NT2/D1 (cell line): ENCODE measurements around the gene CAMTA2.
"Not testable (repeated sequence)": the region's sequence is repeated elsewhere in the genome, so short reads cannot be mapped to it uniquely, and the experiment has no call there.

Source experiments
- DNase-seq: peaks from one replicate; pipeline ENCODE4 v3.0.0-alpha.2; 2011; ENCODE audit warnings: low read depth, low spot score
- H3K27me3 ChIP-seq: 2 replicates; pipeline ENCODE4 v1.6.0; 2011; ENCODE audit warnings: mild to moderate bottlenecking; ENCODE audit not compliant: insufficient read length, insufficient read depth
- H3K36me3 ChIP-seq: 2 replicates; pipeline ENCODE4 v1.6.1; 2011; ENCODE audit warnings: mild to moderate bottlenecking, low read length, mixed read lengths; ENCODE audit not compliant: insufficient read depth, insufficient read length
- H3K4me1 ChIP-seq: 2 replicates; pipeline ENCODE4 v1.5.1; 2011; ENCODE audit not compliant: insufficient read depth, insufficient read length
- H3K4me3 ChIP-seq: 2 replicates; pipeline ENCODE4 v1.5.1; 2011; ENCODE audit warnings: low read depth; ENCODE audit not compliant: insufficient read length
- H3K9ac ChIP-seq: 2 replicates; pipeline ENCODE4 v1.6.0; 2011; ENCODE audit warnings: low read depth; ENCODE audit not compliant: insufficient read length
- H3K9me3 ChIP-seq: 2 replicates; pipeline ENCODE4 v1.5.1; 2011; ENCODE audit warnings: mild to moderate bottlenecking, low read length; ENCODE audit not compliant: insufficient read depth
- SUZ12 ChIP-seq: IDR thresholded peaks from 2 replicates; pipeline ENCODE4 v1.6.1; 2011; ENCODE audit not compliant: insufficient read length, insufficient read depth; ENCODE audit errors: extremely low read depth
- YY1 ChIP-seq: IDR thresholded peaks from 2 replicates; pipeline ENCODE4 v1.6.1; 2011; ENCODE audit not compliant: insufficient read length, insufficient read depth
- ZNF274 ChIP-seq: IDR thresholded peaks from 2 replicates; pipeline ENCODE4 v1.6.1; 2011; ENCODE audit warnings: mild to moderate bottlenecking, low read depth, low read length

Gene CAMTA2

DNA sequence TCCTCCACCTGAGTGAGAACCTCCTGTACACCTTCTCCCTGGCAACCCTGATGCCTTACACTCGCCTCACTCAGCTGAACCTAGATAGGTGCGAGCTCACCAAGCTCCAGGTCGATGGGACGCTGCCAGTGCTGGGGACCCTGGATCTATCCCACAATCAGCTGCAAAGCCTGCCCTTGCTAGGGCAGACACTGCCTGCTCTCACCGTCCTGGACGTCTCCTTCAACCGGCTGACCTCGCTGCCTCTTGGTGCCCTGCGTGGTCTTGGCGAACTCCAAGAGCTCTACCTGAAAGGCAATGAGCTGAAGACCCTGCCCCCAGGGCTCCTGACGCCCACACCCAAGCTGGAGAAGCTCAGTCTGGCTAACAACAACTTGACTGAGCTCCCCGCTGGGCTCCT lies 54.7 kb downstream of the CAMTA2 start:
- Histone ChIP-seq H3K27me3 (no peaks in the 10 kb centered on the region), H3K4me1 (peaks cover 5% of the 10 kb centered on the region), H3K36me3 (peaks cover 46% of the 10 kb centered on the region), H3K9ac (no peak overlapping the region), H3K4me3 (no peak overlapping the region), H3K9me3 (no peaks in the 10 kb centered on the region)
- DNase-seq: no peak
- TF ChIP-seq YY1 (no peak), SUZ12 (no peak), ZNF274 (no peak)

DNA sequence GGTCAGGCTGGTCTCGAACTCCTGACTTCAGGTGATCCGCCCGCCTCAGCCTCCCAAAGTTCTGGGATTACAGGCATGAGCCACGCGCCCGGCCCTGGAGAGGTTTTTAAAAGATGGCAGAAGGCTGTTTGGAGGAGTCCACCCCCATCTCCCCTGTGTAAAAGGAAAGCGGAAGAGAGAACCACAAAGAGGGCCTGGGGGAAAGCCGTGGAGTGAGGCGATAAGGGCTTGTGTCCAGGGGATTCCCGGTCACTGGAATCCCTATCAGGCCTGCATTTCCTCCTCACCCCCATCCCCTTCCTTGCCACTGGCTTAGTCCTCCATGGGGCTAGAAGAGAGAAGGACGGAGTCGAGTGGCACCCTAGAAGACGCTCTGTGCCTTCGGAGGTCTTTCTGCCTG lies 55.5 kb downstream of the CAMTA2 start, which contains the start of gene GP1BA:
Gene GP1BA, plus strand, starts transcription at position 315 of the 400 bp plus-strand sequence. CDS start 328 bp downstream, outside the sequence.
- Histone ChIP-seq H3K9ac (no peak within 1 kb of the TSS), H3K4me1 (peaks cover 5% of the 10 kb centered on the region), H3K27me3 (no peaks in the 10 kb centered on the region), H3K4me3 (no peak within 1 kb of the TSS), H3K36me3 (peaks cover 38% of the 10 kb centered on the region), H3K9me3 (no peaks in the 10 kb centered on the region)
- DNase-seq: no peak
- TF ChIP-seq ZNF274 (no peak), YY1 (no peak), SUZ12 (no peak)

DNA sequence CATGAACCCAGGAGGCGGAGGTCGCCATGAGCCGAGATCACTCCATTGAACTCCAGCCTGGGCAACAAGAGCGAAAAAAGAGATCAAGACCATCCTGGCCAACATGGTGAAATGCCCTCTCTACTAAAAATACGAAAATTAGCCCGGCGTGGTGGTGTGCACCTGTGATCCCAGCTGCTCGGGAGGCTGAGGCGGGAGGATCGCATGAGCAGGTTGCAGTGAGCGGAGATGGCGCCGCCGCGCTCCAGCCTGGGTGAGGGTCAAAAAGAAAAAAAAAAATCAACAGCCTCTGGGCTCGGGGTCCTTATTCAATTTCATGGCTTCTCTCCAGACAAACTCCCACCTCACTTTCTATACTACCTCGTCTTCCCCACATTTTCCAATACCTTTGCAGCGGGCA lies 58.6 kb downstream of the CAMTA2 start:
- Histone ChIP-seq H3K36me3 (peaks cover 22% of the 10 kb centered on the region), H3K4me1 (no peaks in the 10 kb centered on the region)
- no peak for DNase-seq

DNA sequence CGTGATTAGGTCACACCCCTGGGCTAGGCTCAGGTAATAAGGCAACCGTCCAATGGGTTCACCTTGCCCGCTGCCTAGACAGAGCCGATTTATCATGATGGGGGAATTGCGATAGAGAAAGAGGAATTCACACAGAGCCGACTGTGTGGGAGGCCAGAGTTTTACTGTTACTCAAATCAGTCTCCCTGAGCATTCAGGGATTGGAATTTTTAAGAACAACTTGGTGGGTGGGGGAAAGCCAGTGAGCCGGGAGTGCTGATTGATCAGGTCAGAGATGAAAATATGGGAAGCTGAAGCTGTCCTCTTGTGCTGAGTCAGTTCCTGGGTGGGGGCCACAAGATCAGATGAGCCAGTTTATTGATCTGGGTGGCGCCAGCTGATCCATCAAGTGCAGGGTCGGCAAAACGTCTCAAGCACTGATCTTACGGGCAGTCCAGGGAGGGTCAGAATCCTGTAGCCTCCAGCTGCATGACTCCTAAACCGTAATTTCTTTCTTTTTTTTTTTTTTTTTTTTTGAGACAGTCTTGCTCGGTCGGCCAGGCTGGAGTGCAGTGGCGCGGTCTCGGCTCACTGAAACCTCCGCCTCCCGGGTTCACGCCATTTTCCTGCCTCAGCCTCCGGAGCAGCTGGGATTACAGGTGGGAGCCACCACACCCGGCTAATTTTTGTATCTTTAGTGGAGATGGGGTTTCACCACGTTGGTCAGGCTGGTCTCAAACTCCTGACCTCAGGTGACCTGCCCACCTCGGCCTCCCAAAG lies 60.7 kb downstream of the CAMTA2 start:
- not testable (repeated sequence) for H3K9ac ChIP-seq, H3K27me3 ChIP-seq, H3K4me3 ChIP-seq, H3K4me1 ChIP-seq, DNase-seq, H3K9me3 ChIP-seq
- peaks cover 17% of the 10 kb centered on the region for H3K36me3 ChIP-seq

More for the DNA sequence above, 58.6 kb downstream of the CAMTA2 start:
- Histone ChIP-seq H3K9me3 (no peaks in the 10 kb centered on the region), H3K27me3 (no peaks in the 10 kb centered on the region), H3K4me3 (no peak overlapping the region), H3K9ac (no peak overlapping the region)
- TF ChIP-seq YY1 (no peak), ZNF274 (no peak), SUZ12 (no peak)

DNA sequence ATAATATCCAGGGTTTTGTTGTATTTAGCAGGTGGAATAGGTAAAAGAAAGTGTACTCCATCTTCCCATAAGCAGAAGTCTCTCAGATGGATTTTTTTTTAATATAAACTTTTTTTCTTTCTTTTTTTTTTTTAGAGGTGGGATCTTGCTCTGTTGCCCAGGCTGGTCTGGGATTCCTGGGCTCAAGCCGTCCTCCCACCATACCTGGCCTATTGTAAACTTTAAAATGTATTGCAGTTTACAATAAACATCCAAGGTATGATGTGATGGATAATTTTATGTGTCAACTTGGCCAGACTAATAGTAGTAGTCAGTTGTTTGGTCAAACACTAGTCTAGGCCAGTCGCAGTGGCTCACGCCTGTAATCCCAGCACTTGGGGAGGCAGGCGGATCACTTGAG lies 66.2 kb downstream of the CAMTA2 start:
- Histone ChIP-seq H3K9ac (no peak overlapping the region), H3K4me3 (no peak overlapping the region), H3K36me3 (no peaks in the 10 kb centered on the region), H3K4me1 (peaks cover 2% of the 10 kb centered on the region), H3K9me3 (no peaks in the 10 kb centered on the region), H3K27me3 (no peaks in the 10 kb centered on the region)
- no peak for TF ChIP-seq SUZ12
- TF ChIP-seq YY1: no peak
- no peak for TF ChIP-seq ZNF274
- DNase-seq: no peak

DNA sequence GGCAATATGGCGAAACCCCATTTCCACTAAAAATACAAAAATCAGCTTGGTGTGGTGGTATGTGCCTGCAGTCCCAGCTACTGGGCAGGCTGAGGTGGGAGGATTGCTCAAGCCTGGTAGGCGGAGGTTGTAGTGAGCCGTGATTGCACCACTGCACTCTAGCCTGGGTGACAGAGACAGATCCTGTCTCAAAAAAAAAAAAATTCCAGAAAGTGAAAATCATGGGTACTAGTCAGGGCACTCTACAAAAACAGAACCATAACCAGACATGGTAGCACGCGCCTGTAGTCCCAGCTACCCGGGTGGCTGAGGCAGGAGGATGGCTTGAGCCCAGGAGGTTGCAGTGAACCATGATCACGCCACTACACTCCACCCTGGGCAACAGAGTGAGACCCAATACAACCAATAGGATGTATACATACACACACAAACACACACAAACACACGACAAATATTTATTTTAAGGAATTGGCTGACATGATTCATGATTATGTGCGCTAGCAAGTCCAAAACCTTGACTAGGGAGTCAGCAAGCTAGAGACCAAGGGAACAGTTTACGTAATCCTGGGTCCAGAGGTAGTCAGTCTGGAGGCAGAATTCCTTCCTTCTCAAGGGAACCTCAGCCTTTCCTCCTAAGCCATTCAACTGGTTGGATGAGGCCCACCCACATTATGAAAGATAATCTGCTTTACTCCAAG lies 67.0 kb downstream of the CAMTA2 start:
- no peak for TF ChIP-seq ZNF274
- no peak for TF ChIP-seq YY1
- TF ChIP-seq SUZ12: no peak
- Histone ChIP-seq H3K27me3 (no peaks in the 10 kb centered on the region), H3K9me3 (no peaks in the 10 kb centered on the region), H3K9ac (no peak overlapping the region), H3K4me1 (peaks cover 2% of the 10 kb centered on the region), H3K36me3 (no peaks in the 10 kb centered on the region), H3K4me3 (no peak overlapping the region)
- no peak for DNase-seq

DNA sequence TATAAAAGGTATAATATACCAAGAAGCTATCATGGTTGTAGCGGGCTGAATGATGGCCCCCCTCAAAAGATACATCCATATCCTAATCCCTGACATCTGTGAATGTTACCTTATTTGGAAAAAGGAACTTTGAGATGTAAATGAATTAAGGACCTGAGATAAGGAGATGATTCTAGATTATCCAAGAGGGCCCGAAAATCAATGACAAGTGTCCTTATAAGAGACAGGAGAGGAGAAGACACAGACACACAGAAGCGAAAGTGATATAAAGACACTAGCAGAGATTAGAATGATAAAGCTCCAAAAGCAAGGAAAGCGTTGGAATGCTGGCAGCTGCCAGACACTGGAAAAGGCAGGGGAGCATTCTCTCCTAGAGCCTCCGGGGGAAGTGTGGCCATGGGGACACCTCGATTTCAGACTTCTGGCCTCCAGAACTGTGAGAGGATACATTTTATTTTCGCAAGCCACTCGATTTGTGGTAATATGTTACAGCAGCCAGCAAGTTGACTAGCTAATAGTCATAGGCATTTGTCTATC lies 67.9 kb downstream of the CAMTA2 start:
- Histone ChIP-seq H3K4me3 (no peak overlapping the region), H3K4me1 (peaks cover 2% of the 10 kb centered on the region), H3K9ac (no peak overlapping the region), H3K9me3 (no peaks in the 10 kb centered on the region), H3K36me3 (no peaks in the 10 kb centered on the region), H3K27me3 (no peaks in the 10 kb centered on the region)
- no peak for TF ChIP-seq ZNF274
- TF ChIP-seq SUZ12: no peak
- no peak for TF ChIP-seq YY1
- no peak for DNase-seq
